Tibial artery (tissue), 4 donors: ENCODE results near the gene FRAS1.

Experiments
- DNase-seq, 2 donors: peaks; one replicate each; pipeline ENCODE4 v3.0.0-alpha.2; 2019
- H3K27ac ChIP-seq, 2 donors: fragments of 200-600 bp; sonication (generic) in 1 of 2; 1 replicate in 1 of 2; 2 replicates in 1 of 2; pipeline ENCODE4 v1.5.1; 2018 to 2019; ENCODE audit warnings: mild to moderate bottlenecking in 1 of 2
- H3K27me3 ChIP-seq, 2 donors: fragments of 200-600 bp; sonication (generic) in 1 of 2; one replicate each; pipeline versions ENCODE4 v1.5.1 to v1.6.0; 2016 to 2019
- H3K36me3 ChIP-seq, 3 donors: fragments of 200-600 bp; sonication (generic) in 2 of 3; one replicate each; pipeline ENCODE4 v1.5.1; 2016 to 2019; ENCODE audit warnings: mild to moderate bottlenecking in 2 of 3
- H3K4me1 ChIP-seq, 4 donors: fragments of 200-600 bp; sonication (generic) in 2 of 4; 1 replicate in 3 of 4; 2 replicates in 1 of 4; pipeline ENCODE4 v1.5.1; 2016 to 2019
- H3K4me3 ChIP-seq, 2 donors: fragments of 200-600 bp; sonication (generic) in 1 of 2; 1 replicate in 1 of 2; 2 replicates in 1 of 2; pipeline ENCODE4 v1.5.1; 2018 to 2019; ENCODE audit warnings: mild to moderate bottlenecking in 2 of 2
- H3K9me3 ChIP-seq, 3 donors: fragments of 200-600 bp; sonication (generic) in 1 of 3; one replicate each; pipeline ENCODE4 v1.5.1; 2016 to 2019
- CTCF ChIP-seq, 2 experiments: fragments of 200-600 bp in 1 of 2; fragments of 450-650 bp in 1 of 2; IDR thresholded peaks; one replicate each; pipeline ENCODE4 v1.5.1; 2017 to 2019; ENCODE audit warnings: antibody characterized with exemption in 2 of 2, mild to moderate bottlenecking in 1 of 2, moderate library complexity in 1 of 2
- intact Hi-C: fragments of 100-400 bp; cut with DNase I; formaldehyde crosslinking; loops from one replicate; pipeline ENCODE4 v1.15.0; 2023; ENCODE audit warnings: low total_unique reads

Gene FRAS1

GRCh38 chr4:78292341-78292740, 235.2 kb downstream of the FRAS1 start:
- Histone ChIP-seq H3K36me3 (no peaks in the 10 kb centered on the region), H3K4me3 (no peak overlapping the region), H3K4me1 (peaks cover 0 to 27% (median 9%) of the 10 kb centered on the region in 4 donors), H3K27me3 (no peaks in the 10 kb centered on the region), H3K27ac (no peak overlapping the region), H3K9me3 (no peaks in the 10 kb centered on the region)
- DNase-seq = no peak
- TF ChIP-seq CTCF (IDR thresholded peaks at IDR 0.05) = no peak
- intact Hi-C loops = no loop called here

DNA sequence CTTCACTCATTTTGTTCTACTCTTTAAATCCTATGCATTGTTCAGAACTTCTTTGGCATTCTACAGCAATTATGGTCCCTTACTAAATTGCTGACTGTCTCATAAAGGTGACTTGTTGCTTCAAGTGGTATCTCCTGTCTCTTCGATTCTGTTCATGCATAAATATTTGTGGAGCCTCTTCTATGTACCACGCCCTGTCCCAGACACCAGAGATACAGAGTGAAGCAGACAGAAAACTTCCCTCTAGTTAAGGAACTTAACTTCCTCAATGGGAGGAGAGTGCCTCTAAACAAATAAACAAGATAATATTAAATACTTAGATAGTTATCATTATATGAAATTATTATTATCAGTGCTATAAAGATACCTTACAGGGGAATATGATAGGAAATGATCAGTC, 235.7 kb downstream of the FRAS1 start:
- no peaks in the 10 kb centered on the region for H3K36me3 ChIP-seq
- peaks cover 0 to 27% (median 9%) of the 10 kb centered on the region in 4 donors for H3K4me1 ChIP-seq
- no peak overlapping the region for H3K4me3 ChIP-seq
- no peak for DNase-seq
- TF ChIP-seq CTCF (IDR thresholded peaks at IDR 0.05) = no peak
- H3K9me3 ChIP-seq = no peaks in the 10 kb centered on the region
- intact Hi-C loops = no loop called here
- H3K27ac ChIP-seq = no peak overlapping the region
- no peaks in the 10 kb centered on the region for H3K27me3 ChIP-seq

DNA sequence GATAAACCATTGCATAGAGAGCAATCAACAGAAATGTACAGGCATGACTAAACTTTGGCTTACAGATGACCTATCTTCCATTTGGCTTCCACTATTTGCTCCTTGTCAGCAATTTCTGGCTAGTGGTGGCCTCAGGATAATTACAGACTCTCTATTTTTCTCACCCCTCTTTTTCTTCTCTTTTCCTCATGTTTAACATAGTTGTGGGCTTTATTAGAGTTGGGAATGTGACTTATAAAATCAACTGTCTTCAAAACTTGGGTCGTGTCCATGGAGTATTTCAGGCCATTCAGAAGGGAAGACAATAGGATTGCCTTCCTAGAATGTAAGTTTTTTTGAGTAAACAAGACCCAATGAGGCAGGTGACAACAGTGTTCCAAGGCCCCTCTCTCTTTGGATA, 236.2 kb downstream of the FRAS1 start:
- no peaks in the 10 kb centered on the region for H3K27me3 ChIP-seq
- no peaks in the 10 kb centered on the region for H3K36me3 ChIP-seq
- intact Hi-C loops = no loop called here
- no peak overlapping the region for H3K4me3 ChIP-seq
- no peak for DNase-seq
- TF ChIP-seq CTCF (IDR thresholded peaks at IDR 0.05) = no peak
- peaks cover 0 to 24% (median 9%) of the 10 kb centered on the region in 4 donors for H3K4me1 ChIP-seq
- no peaks in the 10 kb centered on the region for H3K9me3 ChIP-seq
- no peak overlapping the region for H3K27ac ChIP-seq

GRCh38 chr4:78293821-78294301, 236.7 kb downstream of the FRAS1 start:
- H3K27ac ChIP-seq = no peak overlapping the region
- intact Hi-C loops = no loop called here
- peaks cover 0 to 19% (median 9%) of the 10 kb centered on the region in 4 donors for H3K4me1 ChIP-seq
- no peaks in the 10 kb centered on the region for H3K9me3 ChIP-seq
- no peaks in the 10 kb centered on the region for H3K36me3 ChIP-seq
- H3K27me3 ChIP-seq = no peaks in the 10 kb centered on the region
- H3K4me3 ChIP-seq = no peak overlapping the region
- no peak for TF ChIP-seq CTCF (IDR thresholded peaks at IDR 0.05)
- no peak for DNase-seq

DNA sequence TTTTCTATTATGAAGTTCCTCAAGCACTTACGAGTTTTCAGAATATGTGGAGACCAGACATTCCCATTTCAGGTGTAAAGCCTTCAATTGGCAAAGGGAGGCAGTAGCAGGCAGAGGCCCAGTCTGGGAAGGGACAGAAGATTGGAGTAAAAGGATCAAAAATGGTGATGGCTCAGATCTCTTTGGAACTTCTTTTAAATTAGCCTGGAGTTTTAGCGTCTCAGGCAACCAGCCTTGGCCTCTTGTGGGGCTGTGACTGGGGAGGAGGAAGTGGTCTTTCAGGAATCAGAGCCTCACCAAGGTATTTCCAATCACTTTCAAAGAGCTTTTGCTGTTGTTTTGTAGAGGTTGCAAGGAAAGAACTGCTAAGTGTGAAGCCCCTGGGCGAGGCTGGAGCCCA, 239.1 kb downstream of the FRAS1 start:
- H3K4me3 ChIP-seq = no peak overlapping the region
- TF ChIP-seq CTCF (IDR thresholded peaks at IDR 0.05) = no peak
- no peak overlapping the region for H3K27ac ChIP-seq
- no peaks in the 10 kb centered on the region for H3K36me3 ChIP-seq
- H3K9me3 ChIP-seq = no peaks in the 10 kb centered on the region
- no peaks in the 10 kb centered on the region for H3K27me3 ChIP-seq
- peaks cover 0 to 19% (median 9%) of the 10 kb centered on the region in 4 donors for H3K4me1 ChIP-seq
- no peak for DNase-seq
- intact Hi-C loops = no loop called here
